Renal pelvis (tissue), 12 donors: Measurements from ENCODE around the gene MAPK4. TPM values are rescaled to one million over a fixed set of nuclear protein-coding genes. Genes with fewer than 3 reads are reported as not detected.
"Not testable (repeated sequence)": the region's sequence is repeated elsewhere in the genome, so short reads cannot be mapped to it uniquely, and the experiment has no call there.

Experiments used
- DNase-seq: peaks from one replicate; pipeline ENCODE4 v3.0.0-alpha.2; 2013
- long read RNA-seq, 16 experiments: transcript quantifications; one replicate each; lab custom pipeline, GENCODE V29; 2026
- polyA plus RNA-seq, 3 donors: library from polyadenylated mRNA; unstranded; fragments of 120-200 nt; gene quantifications; one replicate each; pipeline ENCODE4 v1.2.1, GENCODE V29; 2013; ENCODE audit not compliant: insufficient read length in 3 of 3

Gene MAPK4
- polyA plus RNA-seq = 1 to 10 TPM; 8.8 to 9.8 (median 9.6) TPM
- long read RNA-seq, donor 1, full-length matches to known transcripts = 1 of 1 reads
- long read RNA-seq, donor 1, partial matches to known transcripts = 0 of 1 reads
- long read RNA-seq, donor 1, other reads (novel, unspliced or antisense) = 0 of 1 reads
- long read RNA-seq, donor 2, full-length matches to known transcripts = 4 of 4 reads
- long read RNA-seq, donor 2, partial matches to known transcripts = 0 of 4 reads
- long read RNA-seq, donor 2, other reads (novel, unspliced or antisense) = 0 of 4 reads
- long read RNA-seq, donor 3, full-length matches to known transcripts = 1 of 1 reads
- long read RNA-seq, donor 3, partial matches to known transcripts = 0 of 1 reads
- long read RNA-seq, donor 3, other reads (novel, unspliced or antisense) = 0 of 1 reads
- long read RNA-seq, donor 4, full-length matches to known transcripts = 5 of 5 reads
- long read RNA-seq, donor 4, partial matches to known transcripts = 0 of 5 reads
- long read RNA-seq, donor 4, other reads (novel, unspliced or antisense) = 0 of 5 reads
- long read RNA-seq, donor 5, full-length matches to known transcripts = 2 of 2 reads
- long read RNA-seq, donor 5, partial matches to known transcripts = 0 of 2 reads
- long read RNA-seq, donor 5, other reads (novel, unspliced or antisense) = 0 of 2 reads
- long read RNA-seq, donor 6, full-length matches to known transcripts = 3 of 3 reads
- long read RNA-seq, donor 6, partial matches to known transcripts = 0 of 3 reads
- long read RNA-seq, donor 6, other reads (novel, unspliced or antisense) = 0 of 3 reads
- long read RNA-seq, donor 7, full-length matches to known transcripts = 1 of 1 reads
- long read RNA-seq, donor 7, partial matches to known transcripts = 0 of 1 reads
- long read RNA-seq, donor 7, other reads (novel, unspliced or antisense) = 0 of 1 reads
- long read RNA-seq, donor 8 = 0 reads
- long read RNA-seq, donor 9, full-length matches to known transcripts = 1 of 1 reads
- long read RNA-seq, donor 9, partial matches to known transcripts = 0 of 1 reads
- long read RNA-seq, donor 9, other reads (novel, unspliced or antisense) = 0 of 1 reads
- long read RNA-seq, donor 10 = 0 reads
- long read RNA-seq, donor 11, full-length matches to known transcripts = 1 of 1 reads
- long read RNA-seq, donor 11, partial matches to known transcripts = 0 of 1 reads
- long read RNA-seq, donor 11, other reads (novel, unspliced or antisense) = 0 of 1 reads
- long read RNA-seq, donor 12, full-length matches to known transcripts = 1 of 1 reads
- long read RNA-seq, donor 12, partial matches to known transcripts = 0 of 1 reads
- long read RNA-seq, donor 12, other reads (novel, unspliced or antisense) = 0 of 1 reads
- long read RNA-seq, donor 13, full-length matches to known transcripts = 2 of 2 reads
- long read RNA-seq, donor 13, partial matches to known transcripts = 0 of 2 reads
- long read RNA-seq, donor 13, other reads (novel, unspliced or antisense) = 0 of 2 reads
- long read RNA-seq, donor 14 = 0 reads
- long read RNA-seq, donor 15 = 0 reads
- long read RNA-seq, donor 16 = 0 reads

GRCh38 chr18:50559752-50560680, at the start of gene MAPK4:
MAPK4 (plus strand) TSS chr18:50560087; CDS start chr18:50663959, 103,872 bp downstream.
- DNase-seq = peak; percentile 38

GRCh38 chr18:50517277-50517676, 42.6 kb upstream of the MAPK4 start:
- not testable (repeated sequence) for DNase-seq

GRCh38 chr18:50518787-50519546, 40.9 kb upstream of the MAPK4 start:
- no peak for DNase-seq

- DNase-seq = no peak
Measured at GRCh38 chr18:50523165-50523564, 36.7 kb upstream of the MAPK4 start.

GRCh38 chr18:50527636-50528307, 32.1 kb upstream of the MAPK4 start:
- DNase-seq = no peak

GRCh38 chr18:50528806-50529205, 31.1 kb upstream of the MAPK4 start:
- DNase-seq = no peak

GRCh38 chr18:50533822-50534221, 26.1 kb upstream of the MAPK4 start:
- not testable (repeated sequence) for DNase-seq

- not testable (repeated sequence) for DNase-seq
Measured at GRCh38 chr18:50544476-50544875, 15.4 kb upstream of the MAPK4 start.

GRCh38 chr18:50545936-50546335, 14.0 kb upstream of the MAPK4 start:
- no peak for DNase-seq

GRCh38 chr18:50548160-50548559, 11.7 kb upstream of the MAPK4 start:
- no peak for DNase-seq

GRCh38 chr18:50551651-50552050, 8.2 kb upstream of the MAPK4 start:
- DNase-seq = not testable (repeated sequence)

GRCh38 chr18:50558157-50558556, 1.7 kb upstream of the MAPK4 start:
- no peak for DNase-seq

- DNase-seq = no peak
Measured at GRCh38 chr18:50558948-50559751, 737 bp upstream of the MAPK4 start.

- no peak for DNase-seq
Measured at GRCh38 chr18:50560681-50561629, 1.1 kb downstream of the MAPK4 start.

- not testable (repeated sequence) for DNase-seq
Measured at GRCh38 chr18:50562258-50562657, 2.4 kb downstream of the MAPK4 start.

- no peak for DNase-seq
Measured at GRCh38 chr18:50562686-50563085, 2.8 kb downstream of the MAPK4 start.

- DNase-seq = no peak
Measured at GRCh38 chr18:50563376-50563775, 3.5 kb downstream of the MAPK4 start.
